Measurements from ENCODE around the gene TDRD12. TPM values are rescaled to one million over a fixed set of nuclear protein-coding genes. Genes with fewer than 3 reads are reported as not detected.

The TDRD12 gene
- total RNA-seq, 1 donor from 2014 or later = 1.2 TPM

DNA sequence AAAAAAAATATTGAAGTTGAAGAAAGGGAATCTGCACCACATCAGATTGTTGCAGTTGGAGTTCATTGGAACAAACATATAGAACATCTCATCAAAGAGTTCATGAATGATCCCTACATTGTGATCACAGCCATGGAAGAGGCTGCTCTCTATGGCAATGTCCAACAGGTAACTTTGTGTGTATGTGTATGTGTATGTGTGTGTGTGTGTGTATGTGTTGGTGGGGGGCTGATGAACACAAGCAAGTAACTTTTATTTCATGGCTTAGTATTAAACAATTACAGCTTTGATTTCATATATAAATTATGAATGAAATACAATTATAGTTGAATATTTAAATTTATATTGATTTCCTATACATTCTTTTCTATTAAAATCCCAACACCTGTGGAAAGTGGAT is 80.6 kb downstream of the TDRD12 start:
- FAIRE-seq = no peak
- no peak for DNase-seq (ENCODE audit: low spot score in 2 of 2)

DNA sequence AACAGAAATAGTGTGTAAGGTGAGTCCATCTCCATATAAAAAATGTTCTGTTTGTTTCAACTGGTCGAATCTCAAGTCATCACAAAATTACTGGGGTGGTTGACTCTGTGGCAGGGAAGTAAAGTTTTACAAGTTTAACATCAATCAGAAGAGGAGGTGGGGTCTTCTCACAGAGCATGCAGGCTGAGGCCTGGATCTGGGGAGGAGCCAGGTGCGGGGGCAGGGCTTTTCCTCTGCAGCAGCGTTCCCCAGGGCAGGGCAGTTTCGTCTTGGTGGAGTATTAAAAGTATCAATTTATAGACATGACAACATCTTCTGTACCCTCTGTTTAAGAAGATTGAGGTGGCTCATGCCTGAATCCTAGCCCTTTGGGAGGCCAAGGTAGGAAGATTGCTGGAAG is 81.2 kb downstream of the TDRD12 start:
- FAIRE-seq = no peak
- no peak for DNase-seq (ENCODE audit: low spot score in 2 of 2)

DNA sequence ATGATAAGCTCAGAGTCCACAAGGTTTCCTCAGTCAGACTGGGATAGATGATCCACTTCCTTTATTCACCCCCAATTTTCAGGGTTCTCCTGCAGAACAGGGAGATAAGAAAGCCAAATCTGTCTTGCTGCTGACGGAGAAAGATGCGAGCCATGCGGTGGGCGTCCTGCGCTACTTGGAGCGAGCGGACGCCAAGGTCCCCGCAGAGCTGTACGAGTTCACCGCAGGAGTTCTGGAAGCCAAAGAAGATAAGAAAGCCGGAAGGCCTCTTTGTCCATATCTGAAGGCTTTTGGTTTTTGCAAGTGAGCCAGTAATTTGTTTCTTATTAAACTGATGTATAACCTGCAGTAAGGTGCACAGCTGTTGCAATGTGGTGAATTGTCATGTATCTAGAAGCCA is 83.3 kb downstream of the TDRD12 start:
- FAIRE-seq (no peak), DNase-seq (ENCODE audit: low spot score in 2 of 2) (no peak)

DNA sequence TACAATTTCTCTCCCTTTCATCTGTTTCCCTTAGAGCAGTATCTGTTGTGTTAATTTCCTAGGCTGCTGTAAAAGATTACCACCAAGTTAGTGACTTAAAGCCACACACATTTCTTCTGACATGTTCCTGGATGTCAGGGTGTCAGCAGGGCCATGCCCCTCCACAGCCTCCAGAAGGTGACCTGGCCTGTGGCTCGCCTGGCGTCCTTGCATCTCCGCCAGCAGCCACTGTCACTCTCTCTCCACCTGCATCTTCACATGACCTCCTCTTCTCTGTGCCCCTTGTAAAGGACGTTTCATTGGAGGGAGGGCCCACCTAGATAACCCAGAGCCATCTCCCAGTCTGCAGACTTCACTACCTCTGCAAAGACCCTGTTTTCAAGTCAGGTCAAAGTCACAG is 88.7 kb downstream of the TDRD12 start:
- DNase-seq (ENCODE audit: low spot score in 2 of 2) (no peak), FAIRE-seq (no peak)

DNA sequence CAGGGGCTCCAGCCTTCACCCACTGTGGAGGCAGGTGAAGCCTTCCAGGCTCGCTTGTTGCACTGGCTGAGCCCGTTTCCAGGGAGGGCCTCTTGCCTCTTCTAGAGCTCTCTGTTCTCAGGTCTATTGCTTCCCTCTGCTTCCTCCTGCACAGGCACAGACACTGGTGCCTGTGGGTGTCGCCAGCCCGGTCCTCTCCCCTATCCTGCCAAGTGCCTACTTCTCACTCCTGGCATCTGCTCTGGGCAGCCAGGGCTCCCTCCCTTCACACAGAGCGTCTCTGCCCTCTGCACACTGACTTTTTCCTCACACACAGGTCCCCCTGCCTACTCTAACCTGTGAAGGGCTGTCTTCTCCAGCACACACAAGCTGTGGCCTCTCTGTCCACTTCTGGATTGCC is 89.7 kb downstream of the TDRD12 start:
- DNase-seq (ENCODE audit: low spot score in 2 of 2) = no peak
- no peak for FAIRE-seq

DNA sequence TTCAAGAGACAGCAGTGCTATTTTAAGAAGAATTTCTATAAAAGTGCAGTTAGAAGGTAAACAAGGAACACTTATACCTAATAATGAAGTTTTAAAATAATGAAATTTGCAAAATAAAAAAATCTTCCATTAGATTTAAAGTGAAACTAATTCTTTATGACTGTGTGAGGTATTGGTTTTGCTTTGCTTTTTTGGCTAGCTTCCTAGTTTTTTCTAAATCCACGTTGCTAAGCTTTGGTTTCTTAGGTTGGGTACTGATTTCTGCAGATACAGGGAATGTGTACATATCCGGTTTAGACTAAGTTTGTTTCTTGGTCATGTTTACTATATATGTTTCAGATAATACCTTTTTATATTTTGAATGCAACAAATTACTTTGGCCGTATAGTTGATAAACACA is 90.2 kb downstream of the TDRD12 start:
- FAIRE-seq (no peak), DNase-seq (ENCODE audit: low spot score in 2 of 2) (no peak)

DNA sequence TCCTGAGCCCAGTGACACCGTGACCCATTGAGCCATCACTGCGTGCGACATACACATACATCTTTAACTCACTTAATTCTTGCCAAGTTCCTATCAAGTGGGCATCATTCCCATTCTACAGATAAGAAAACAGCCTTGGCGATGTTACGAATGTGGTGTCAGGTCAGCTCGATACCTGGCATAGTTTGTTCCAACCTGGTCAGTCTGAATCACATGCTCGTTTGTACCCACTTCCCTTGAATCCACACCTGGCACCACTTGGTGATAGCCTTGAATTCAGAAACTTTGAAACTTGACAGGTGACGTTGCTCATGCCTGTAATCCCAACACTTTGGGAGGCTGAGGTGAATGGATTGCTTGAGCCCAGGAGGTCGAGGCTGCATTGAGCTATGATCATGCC is 90.9 kb downstream of the TDRD12 start:
- DNase-seq (ENCODE audit: low spot score in 2 of 2) (no peak), FAIRE-seq (no peak)

DNA sequence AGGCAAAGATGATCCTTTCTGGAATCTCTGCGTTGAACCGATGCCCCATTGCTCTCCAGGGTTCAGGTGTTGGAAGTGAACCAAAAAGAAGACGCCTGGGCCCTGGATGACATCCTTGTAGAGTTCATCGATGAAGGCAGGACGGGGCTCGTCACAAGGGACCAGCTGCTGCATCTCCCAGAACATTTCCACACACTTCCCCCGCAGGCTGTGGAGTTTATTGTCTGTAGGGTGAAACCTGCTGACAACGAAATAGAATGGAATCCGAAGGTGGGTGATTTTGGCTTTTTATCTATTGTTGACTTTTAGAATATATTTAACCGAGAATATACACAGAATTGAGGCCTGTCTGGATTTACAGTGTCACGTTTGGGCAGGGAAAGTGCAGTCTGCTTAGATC is 91.6 kb downstream of the TDRD12 start:
- no peak for FAIRE-seq
- no peak for DNase-seq (ENCODE audit: low spot score in 2 of 2)

DNA sequence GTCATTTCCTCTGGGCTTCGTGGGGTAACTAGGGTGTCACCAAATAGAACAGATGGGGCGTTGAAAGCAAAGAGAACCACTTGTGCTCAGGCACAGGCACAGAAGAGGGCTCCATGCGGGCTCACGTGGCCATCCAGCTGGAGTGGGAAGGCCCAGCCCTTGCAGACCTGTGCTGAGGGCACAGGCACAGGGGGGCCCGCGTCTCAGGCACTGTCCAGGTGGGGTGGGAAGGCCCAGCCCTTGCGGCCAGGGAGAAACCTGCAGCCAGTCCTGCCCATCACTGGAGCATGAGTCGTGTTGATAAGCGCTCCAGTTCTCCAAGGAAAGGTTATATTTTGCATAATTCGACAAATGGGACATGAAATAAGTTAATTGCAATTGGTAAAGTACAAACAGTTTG is 92.5 kb downstream of the TDRD12 start:
- FAIRE-seq (no peak), DNase-seq (ENCODE audit: low spot score in 2 of 2) (no peak)

DNA sequence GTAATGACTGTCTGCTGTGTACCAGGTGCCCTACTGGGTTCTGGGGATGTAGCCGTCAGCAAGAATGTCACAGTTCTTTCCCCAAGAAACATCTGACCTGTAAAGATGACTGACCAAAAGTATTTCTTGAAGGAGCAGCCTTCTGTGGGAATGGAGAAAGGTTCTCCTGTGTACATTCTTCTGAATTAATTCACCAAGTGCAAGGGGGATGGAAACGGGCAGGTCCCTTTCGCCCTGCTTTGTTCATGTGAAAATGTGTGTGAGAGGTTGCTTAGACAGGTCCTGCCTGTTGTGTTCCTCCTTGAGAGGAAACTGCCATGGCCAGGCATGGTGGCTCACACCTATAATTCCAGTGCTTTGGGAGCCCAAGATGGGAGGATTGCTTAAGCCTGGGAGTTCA is 93.0 kb downstream of the TDRD12 start:
- DNase-seq (ENCODE audit: low spot score in 2 of 2) = no peak
- FAIRE-seq = no peak

DNA sequence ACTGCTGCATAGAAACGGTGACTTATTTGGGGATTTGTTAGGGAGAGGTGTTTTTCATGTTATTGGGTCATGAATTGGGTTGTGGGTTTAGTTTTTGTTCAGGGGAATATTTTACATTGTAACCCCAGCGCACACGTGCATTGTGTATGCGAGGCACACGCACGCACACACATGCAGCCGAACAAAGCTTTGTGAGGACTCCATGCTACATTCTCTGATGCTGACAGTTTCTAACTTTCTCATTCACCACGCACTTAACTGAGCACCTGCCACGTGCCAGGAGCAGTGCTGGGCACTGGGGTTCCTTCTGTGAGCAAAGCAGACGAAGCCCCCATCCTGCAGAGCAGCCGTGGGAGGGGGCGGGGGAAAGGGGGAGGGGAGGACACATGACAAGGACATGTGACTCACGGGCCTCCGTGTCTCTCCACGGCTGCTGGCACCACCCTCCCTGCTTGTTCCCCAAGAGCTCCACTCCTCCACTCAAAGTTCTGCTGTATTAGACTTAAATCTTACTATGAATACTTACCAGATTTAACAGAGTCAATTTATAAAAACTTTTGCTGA is 94.4 kb downstream of the TDRD12 start:
- DNase-seq (ENCODE audit: low spot score in 2 of 2) = peak; percentile 20 to 48
- no peak for FAIRE-seq

DNA sequence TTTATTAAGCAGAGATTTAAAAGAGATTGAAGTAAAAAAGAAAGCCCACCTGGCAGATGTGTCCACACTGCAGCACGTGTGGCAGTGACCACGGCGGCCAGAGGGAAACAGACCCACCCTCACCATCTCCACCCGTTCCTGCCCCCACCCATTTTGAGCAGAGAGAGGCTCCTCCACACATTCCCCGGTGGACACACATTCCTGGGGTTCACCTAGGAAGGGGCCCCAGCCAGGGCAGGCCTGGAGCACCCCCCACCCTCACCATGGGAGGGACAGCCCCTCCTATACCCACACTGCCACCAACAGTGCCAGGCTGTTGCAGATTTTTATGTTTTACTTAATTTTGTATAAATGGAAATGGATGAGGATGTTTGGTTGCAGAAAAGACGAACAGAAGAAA is 95.1 kb downstream of the TDRD12 start:
- FAIRE-seq = no peak
- DNase-seq (ENCODE audit: low spot score in 2 of 2) = no peak

DNA sequence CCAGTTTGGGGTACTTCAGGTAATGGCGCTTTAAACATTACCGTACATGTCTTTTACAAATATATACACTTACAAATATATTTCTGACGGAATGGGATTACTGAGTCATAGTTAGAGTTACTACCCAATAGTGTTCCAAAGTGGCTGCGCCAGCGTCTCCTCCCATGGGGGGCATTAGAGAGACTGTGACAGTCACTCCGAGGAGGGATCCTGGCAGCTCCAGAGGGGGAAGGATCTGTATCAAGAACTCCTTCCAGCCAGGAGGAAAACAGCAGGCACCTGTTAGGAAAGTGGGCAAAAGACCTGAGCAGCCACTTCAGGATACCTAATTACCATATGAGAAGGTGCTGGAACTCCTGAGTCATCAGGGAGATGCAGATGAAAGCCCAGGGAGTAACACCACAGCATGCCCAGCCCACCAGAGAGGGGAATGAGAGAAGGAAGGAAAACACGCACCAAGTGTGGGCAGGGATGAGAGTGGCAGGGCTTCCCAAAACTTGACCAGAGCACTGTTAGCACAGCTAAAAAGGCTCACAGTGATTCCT is 97.1 kb downstream of the TDRD12 start:
- DNase-seq (ENCODE audit: low spot score in 2 of 2) (no peak), FAIRE-seq (no peak)

DNA sequence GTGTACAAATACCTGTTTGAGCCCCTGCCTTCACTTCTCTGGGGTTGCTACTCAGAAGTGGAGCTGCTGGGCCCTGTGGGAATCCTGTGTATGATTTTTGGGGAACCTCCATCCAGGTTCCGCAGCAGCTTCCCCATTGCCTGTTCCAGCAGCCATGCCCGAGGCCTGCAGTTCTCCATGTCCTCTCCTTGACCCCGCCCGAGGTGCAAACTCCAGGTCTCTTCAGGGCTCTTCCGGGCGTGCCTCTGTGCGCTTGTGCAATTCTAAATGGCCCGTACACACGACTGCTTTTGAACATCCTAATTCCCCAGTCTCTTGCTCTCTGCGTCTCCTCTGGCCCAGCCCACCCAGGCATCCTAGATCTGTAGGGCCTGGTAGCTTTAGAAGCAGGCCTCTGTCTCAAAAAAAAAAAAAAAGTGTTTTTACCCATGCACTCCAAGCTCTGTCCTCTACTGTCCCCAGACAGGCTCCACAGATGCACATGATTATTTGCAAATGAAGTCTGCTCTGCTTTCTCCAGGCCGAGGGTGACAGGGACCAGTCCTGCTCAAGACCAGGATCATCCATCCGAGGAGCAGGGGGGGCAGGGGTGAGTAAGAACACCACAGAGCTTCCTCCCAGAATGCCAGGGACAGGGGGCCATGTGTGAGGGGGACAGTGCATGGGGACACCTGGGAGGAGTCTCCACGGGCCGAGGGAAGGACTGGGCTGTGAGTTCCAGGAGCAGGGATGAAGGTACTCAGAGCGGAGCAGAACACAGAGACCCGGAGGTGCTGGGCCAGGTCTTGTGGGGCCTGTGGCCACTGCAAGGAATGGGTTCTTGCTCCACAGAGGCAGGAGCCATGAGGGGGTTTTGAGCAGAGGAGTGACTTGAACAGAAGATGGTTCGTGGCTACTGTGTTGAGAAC is 98.3 kb downstream of the TDRD12 start:
- DNase-seq (ENCODE audit: low spot score in 2 of 2) (no peak), FAIRE-seq (no peak)

DNA sequence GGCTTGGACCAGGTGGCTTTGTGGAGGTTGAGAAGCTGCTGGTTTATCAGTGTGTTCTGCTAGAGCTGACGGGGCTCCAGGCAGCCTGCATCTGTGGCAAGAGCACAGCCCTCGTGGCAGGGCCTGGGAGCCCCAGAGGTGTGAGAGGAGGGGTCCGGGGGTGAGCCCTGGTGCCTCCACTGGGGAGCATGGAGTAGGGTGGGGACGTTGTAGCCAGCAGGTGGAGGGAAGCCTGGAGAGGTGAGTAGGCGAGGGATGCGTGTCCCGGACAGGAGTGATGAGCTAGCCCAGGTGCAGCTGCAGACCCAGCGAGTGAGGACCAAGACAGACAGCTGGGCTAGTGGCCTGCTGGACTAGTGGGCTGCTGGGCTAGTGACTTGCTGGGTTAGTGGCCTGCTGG is 99.0 kb downstream of the TDRD12 start:
- no peak for FAIRE-seq
- DNase-seq (ENCODE audit: low spot score in 2 of 2) = no peak

DNA sequence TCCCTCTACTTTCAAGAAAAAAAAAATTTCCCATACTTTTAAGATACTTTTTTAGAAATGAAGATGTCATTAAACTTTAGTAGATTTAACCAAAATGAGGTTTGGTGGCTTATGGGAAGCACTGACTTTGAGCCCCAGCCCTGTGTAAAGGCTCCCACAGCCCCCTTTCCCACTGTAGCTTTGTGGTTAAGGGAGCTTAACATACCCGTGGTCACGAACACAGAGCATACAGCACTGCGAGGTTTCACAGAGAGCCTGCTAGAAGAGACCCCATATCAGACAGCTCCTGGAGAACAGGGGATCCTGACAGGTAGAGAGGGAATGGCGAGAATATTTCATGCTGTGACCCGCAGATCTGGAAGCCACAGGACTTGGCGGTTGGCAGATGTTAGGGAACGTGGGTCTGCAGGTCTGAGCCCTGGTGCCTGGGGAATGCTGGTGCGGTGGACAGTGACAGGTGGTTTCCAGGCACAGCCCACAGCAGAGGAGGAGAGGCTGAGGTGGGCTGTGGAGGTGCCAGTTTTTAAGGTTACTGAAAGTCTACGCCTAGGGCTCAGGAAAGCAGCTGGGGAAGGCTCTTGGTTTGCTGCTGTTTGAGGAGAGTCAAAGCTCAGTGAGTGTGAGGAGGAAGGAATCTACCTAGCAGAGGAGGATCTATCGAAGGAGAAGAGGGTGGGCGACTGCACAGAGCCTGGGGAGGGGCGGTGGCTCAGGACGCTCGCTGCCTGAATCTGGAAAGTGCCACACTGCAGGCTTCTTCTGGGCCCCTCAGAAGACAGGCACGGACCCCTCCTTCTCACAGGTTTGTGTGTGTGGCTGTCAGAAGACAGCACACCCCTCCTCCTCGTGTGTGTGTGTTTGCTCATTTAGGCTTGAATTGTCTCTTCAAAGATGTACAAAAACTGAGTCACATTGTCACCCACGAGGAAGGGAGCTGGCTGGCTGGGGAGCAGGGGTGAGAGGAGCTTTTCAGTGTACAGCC is 100.1 kb downstream of the TDRD12 start:
- DNase-seq (ENCODE audit: low spot score in 2 of 2) = no peak
- no peak for FAIRE-seq

DNA sequence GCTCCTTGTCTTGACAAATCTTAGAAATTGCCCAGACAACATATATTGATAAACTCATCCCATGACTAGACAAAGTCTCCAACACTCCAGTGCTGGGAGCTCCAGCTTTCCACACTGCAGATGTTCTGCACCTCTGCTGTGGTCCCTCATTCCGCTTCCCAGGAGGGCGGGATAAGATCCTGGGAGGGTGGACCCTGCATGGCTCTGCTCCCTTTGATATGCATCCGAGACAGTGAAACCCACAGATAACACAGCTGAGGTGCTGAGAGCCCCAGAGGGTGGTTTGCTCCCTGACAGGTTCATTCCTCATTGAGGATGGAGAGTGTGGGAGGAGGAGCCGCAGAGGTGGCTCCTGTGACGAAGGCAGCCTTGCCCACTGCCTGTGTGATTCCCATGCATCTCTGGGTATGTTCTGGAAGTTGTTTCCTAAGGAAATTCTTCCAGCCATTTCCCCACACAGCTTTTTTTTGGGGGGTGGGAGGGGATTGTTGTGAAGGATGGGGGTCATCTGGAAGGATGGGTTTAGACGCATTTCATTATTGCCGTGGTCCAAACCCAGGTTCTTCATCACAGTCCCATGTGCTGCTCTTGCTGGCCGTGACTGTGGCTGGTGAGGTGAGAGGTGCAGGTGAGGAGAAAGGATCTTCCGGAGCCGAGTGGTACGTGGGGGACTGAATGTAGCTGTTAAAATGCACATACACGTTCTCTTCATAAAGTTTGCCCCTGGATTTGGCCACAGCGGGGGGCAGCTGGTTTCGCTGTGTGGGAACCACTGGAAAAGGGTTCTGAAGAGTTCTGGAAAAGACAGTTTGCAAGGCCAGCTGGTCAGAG is 103.6 kb downstream of the TDRD12 start:
- no peak for FAIRE-seq
- DNase-seq (ENCODE audit: low spot score in 2 of 2) = no peak

DNA sequence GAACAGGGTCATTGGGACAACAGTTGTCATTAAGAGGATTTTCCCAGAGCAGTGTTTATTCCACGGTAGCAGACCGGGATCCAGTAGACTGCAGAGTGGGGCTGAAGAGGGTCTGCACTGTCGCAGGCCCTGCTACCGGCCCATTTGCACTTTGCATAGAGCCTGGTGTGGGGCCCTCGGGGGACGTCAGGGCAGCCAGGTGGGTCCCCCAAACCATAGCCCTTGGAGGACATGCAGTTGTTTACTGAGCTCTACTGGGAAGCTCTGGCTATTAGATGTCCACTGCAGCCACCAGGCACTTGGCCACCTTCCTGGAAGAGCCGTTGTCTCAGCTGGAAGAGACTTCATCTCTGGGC is 104.2 kb downstream of the TDRD12 start:
- FAIRE-seq = no peak
- DNase-seq (ENCODE audit: low spot score in 2 of 2) = no peak

DNA sequence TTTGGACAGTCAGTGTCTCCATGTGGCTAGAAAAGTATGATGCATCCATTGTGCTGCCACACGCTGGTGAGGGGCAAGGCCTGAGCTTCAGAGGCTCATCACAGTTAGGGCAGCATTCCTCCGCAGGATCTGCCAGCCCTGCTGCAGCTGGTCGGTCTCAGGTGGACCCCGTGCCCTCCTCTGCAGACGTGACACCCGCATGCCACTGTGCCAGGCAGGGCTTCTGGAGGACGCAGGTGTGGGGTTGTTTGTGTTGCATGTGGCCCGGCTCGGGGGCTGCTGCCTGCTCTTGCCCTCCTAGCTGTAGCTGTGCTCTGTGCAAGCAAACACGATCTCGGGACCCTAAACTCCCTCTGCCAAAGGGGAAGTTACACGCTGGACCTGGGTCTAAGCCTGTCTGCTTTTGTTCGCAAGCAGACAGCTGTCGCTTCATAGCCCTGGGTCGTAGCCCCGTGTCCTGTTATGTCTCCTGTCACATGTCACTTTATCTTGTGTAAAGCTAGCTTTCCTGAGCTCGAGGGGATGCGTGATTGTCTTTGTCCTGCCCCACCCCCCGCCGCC is 104.7 kb downstream of the TDRD12 start:
- FAIRE-seq (no peak), DNase-seq (ENCODE audit: low spot score in 2 of 2) (no peak)
